Measurements from ENCODE around the gene EIF4E1B. TPM values are rescaled to one million over a fixed set of nuclear protein-coding genes. Genes with fewer than 3 reads are reported as not detected.

Gene EIF4E1B
- total RNA-seq, 1 experiment from 2014 or later: not detected

- Histone ChIP-seq H3K4me3 (no peak overlapping the region), H3K27me3 (replicated peaks) (no peaks in the 10 kb centered on the region), H3K36me3 (no peaks in the 10 kb centered on the region; the same call in none of the 2 replicates), H3K27ac (no peak overlapping the region), H3K4me1 (replicated peaks) (peaks cover 38% of the 10 kb centered on the region), H3K9me3 (replicated peaks) (no peaks in the 10 kb centered on the region)
- DNase-seq (ENCODE audit: low read depth in 1 of 2, low spot score in 2 of 2): peak; percentile 46 to 86
These were observed 19.0 kb upstream of the EIF4E1B start for GRCh38 chr5:176611435-176611834.

- H3K27ac ChIP-seq: no peak overlapping the region
- peaks cover 38% of the 10 kb centered on the region for H3K4me1 ChIP-seq (replicated peaks)
- H3K36me3 ChIP-seq: no peaks in the 10 kb centered on the region; the same call in none of the 2 replicates
- H3K27me3 ChIP-seq (replicated peaks): no peaks in the 10 kb centered on the region
- no peak for DNase-seq (ENCODE audit: low read depth in 1 of 2, low spot score in 2 of 2)
- no peak overlapping the region for H3K4me3 ChIP-seq
- H3K9me3 ChIP-seq (replicated peaks): no peaks in the 10 kb centered on the region
These were observed 18.5 kb upstream of the EIF4E1B start for GRCh38 chr5:176612008-176612407.

- no peak overlapping the region for H3K4me3 ChIP-seq
- peaks cover 38% of the 10 kb centered on the region for H3K4me1 ChIP-seq (replicated peaks)
- DNase-seq (ENCODE audit: low read depth in 1 of 2, low spot score in 2 of 2): no peak
- no peak overlapping the region for H3K27ac ChIP-seq
- no peaks in the 10 kb centered on the region; the same call in none of the 2 replicates for H3K36me3 ChIP-seq
- H3K9me3 ChIP-seq (replicated peaks): no peaks in the 10 kb centered on the region
- H3K27me3 ChIP-seq (replicated peaks): peaks cover 2% of the 10 kb centered on the region; the same call in 1 of the 2 replicates
These were observed 17.6 kb upstream of the EIF4E1B start for GRCh38 chr5:176612855-176613254.

- Histone ChIP-seq H3K4me1 (replicated peaks) (peaks cover 39% of the 10 kb centered on the region), H3K4me3 (no peak overlapping the region), H3K36me3 (no peaks in the 10 kb centered on the region), H3K27ac (no peak overlapping the region), H3K9me3 (replicated peaks) (0 out of 2 replicates have a peak, but pooled peaks cover 2% of the 10 kb centered on the region), H3K27me3 (replicated peaks) (peaks cover 23% of the 10 kb centered on the region)
- DNase-seq (ENCODE audit: low read depth in 1 of 2, low spot score in 2 of 2): peak; percentile 44 to 85
These were observed 15.5 kb upstream of the EIF4E1B start for GRCh38 chr5:176614805-176615478.

- Histone ChIP-seq H3K4me3 (no peak overlapping the region), H3K9me3 (replicated peaks) (0 out of 2 replicates have a peak, but pooled peaks cover 2% of the 10 kb centered on the region), H3K27me3 (replicated peaks) (peaks cover 38% of the 10 kb centered on the region), H3K4me1 (replicated peaks) (peaks cover 38% of the 10 kb centered on the region), H3K36me3 (no peaks in the 10 kb centered on the region), H3K27ac (no peak overlapping the region)
- DNase-seq (ENCODE audit: low read depth in 1 of 2, low spot score in 2 of 2): no peak
These were observed 14.0 kb upstream of the EIF4E1B start for GRCh38 chr5:176616511-176616910.

GRCh38 chr5:176618783-176619182, 11.7 kb upstream of the EIF4E1B start:
- Histone ChIP-seq H3K36me3 (no peaks in the 10 kb centered on the region), H3K27ac (no peak overlapping the region), H3K4me3 (no peak overlapping the region), H3K4me1 (replicated peaks) (peaks cover 33% of the 10 kb centered on the region), H3K27me3 (replicated peaks) (peaks cover 55% of the 10 kb centered on the region), H3K9me3 (replicated peaks) (0 out of 2 replicates have a peak, but pooled peaks cover 2% of the 10 kb centered on the region)
- DNase-seq (ENCODE audit: low read depth in 1 of 2, low spot score in 2 of 2): no peak

- Histone ChIP-seq H3K27ac (no peak overlapping the region), H3K4me3 (no peak overlapping the region), H3K27me3 (replicated peaks) (peaks cover 59% of the 10 kb centered on the region), H3K9me3 (replicated peaks) (0 out of 2 replicates have a peak, but pooled peaks cover 2% of the 10 kb centered on the region), H3K36me3 (no peaks in the 10 kb centered on the region), H3K4me1 (replicated peaks) (peaks cover 29% of the 10 kb centered on the region)
- DNase-seq (ENCODE audit: low read depth in 1 of 2, low spot score in 2 of 2): peak; percentile 83 to 94
These were observed 11.3 kb upstream of the EIF4E1B start for GRCh38 chr5:176619203-176619568.

- Histone ChIP-seq H3K9me3 (replicated peaks) (0 out of 2 replicates have a peak, but pooled peaks cover 2% of the 10 kb centered on the region), H3K4me1 (replicated peaks) (peaks cover 25% of the 10 kb centered on the region), H3K36me3 (no peaks in the 10 kb centered on the region), H3K27me3 (replicated peaks) (peaks cover 63% of the 10 kb centered on the region), H3K27ac (no peak overlapping the region), H3K4me3 (no peak overlapping the region)
- no peak for DNase-seq (ENCODE audit: low read depth in 1 of 2, low spot score in 2 of 2)
These were observed 10.7 kb upstream of the EIF4E1B start for GRCh38 chr5:176619569-176620332.

- H3K4me1 ChIP-seq (replicated peaks): peaks cover 18% of the 10 kb centered on the region
- H3K36me3 ChIP-seq: no peaks in the 10 kb centered on the region
- H3K27ac ChIP-seq: no peak overlapping the region
- peaks cover 70% of the 10 kb centered on the region for H3K27me3 ChIP-seq (replicated peaks)
- no peak overlapping the region for H3K4me3 ChIP-seq
- no peak for DNase-seq (ENCODE audit: low read depth in 1 of 2, low spot score in 2 of 2)
- H3K9me3 ChIP-seq (replicated peaks): 0 out of 2 replicates have a peak, but pooled peaks cover 2% of the 10 kb centered on the region
These were observed 10.0 kb upstream of the EIF4E1B start for GRCh38 chr5:176620333-176620981.

GRCh38 chr5:176621661-176622079, 8.8 kb upstream of the EIF4E1B start:
- H3K4me3 ChIP-seq: no peak overlapping the region
- DNase-seq (ENCODE audit: low read depth in 1 of 2, low spot score in 2 of 2): no peak
- peaks cover 82% of the 10 kb centered on the region for H3K27me3 ChIP-seq (replicated peaks)
- 0 out of 2 replicates have a peak, but pooled peaks cover 2% of the 10 kb centered on the region for H3K9me3 ChIP-seq (replicated peaks)
- H3K4me1 ChIP-seq (replicated peaks): peaks cover 12% of the 10 kb centered on the region
- no peak overlapping the region for H3K27ac ChIP-seq
- H3K36me3 ChIP-seq: no peaks in the 10 kb centered on the region

GRCh38 chr5:176624142-176624541, 6.3 kb upstream of the EIF4E1B start:
- H3K27ac ChIP-seq: no peak overlapping the region
- H3K4me1 ChIP-seq (replicated peaks): peaks cover 12% of the 10 kb centered on the region
- H3K9me3 ChIP-seq (replicated peaks): 0 out of 2 replicates have a peak, but pooled peaks cover 2% of the 10 kb centered on the region

GRCh38 chr5:176624938-176625337, 5.5 kb upstream of the EIF4E1B start:
- Histone ChIP-seq H3K27me3 (replicated peaks) (peaks cover 92% of the 10 kb centered on the region), H3K36me3 (no peaks in the 10 kb centered on the region), H3K4me1 (replicated peaks) (peaks cover 10% of the 10 kb centered on the region), H3K4me3 (no peak overlapping the region), H3K9me3 (replicated peaks) (0 out of 2 replicates have a peak, but pooled peaks cover under 1% of the 10 kb centered on the region), H3K27ac (no peak overlapping the region)
- DNase-seq (ENCODE audit: low read depth in 1 of 2, low spot score in 2 of 2): no peak

More at GRCh38 chr5:176624142-176624541, 6.3 kb upstream of the EIF4E1B start:
- no peak for DNase-seq (ENCODE audit: low read depth in 1 of 2, low spot score in 2 of 2)
- Histone ChIP-seq H3K27me3 (replicated peaks) (peaks cover 92% of the 10 kb centered on the region), H3K36me3 (no peaks in the 10 kb centered on the region), H3K4me3 (no peak overlapping the region)

GRCh38 chr5:176625512-176625911, 5.0 kb upstream of the EIF4E1B start:
- Histone ChIP-seq H3K4me1 (replicated peaks) (peaks cover 12% of the 10 kb centered on the region), H3K4me3 (no peak overlapping the region), H3K9me3 (replicated peaks) (no peaks in the 10 kb centered on the region), H3K27ac (no peak overlapping the region), H3K27me3 (replicated peaks) (peaks cover 92% of the 10 kb centered on the region), H3K36me3 (no peaks in the 10 kb centered on the region)
- DNase-seq (ENCODE audit: low read depth in 1 of 2, low spot score in 2 of 2): no peak

All from SJSA1 (cell line).